Lower lobe of right lung (tissue), 2 donors: ENCODE measurements around the gene C1orf53. TPM values are rescaled to one million over a fixed set of nuclear protein-coding genes. Genes with fewer than 3 reads are reported as not detected.
A peak's percentile ranks its signal among the peaks of the same experiment; 100 is the strongest.

Experiments used
- ATAC-seq, 2 donors: fragments of 200-7000 bp; cut with Tn5 transposase; one replicate each; pipeline ENCODE4 v1.9.1; 2020 to 2022; ENCODE audit warnings: mild to moderate bottlenecking in 2 of 2, moderate library complexity in 2 of 2
- DNase-seq: peaks from one replicate; pipeline ENCODE4 v3.0.0-alpha.2; 2020
- H3K27ac ChIP-seq: fragments of 200-600 bp; one replicate; pipeline ENCODE4 v1.8.0; 2022
- H3K27me3 ChIP-seq: fragments of 200-600 bp; one replicate; pipeline ENCODE4 v1.8.0; 2022; ENCODE audit warnings: low read depth
- H3K36me3 ChIP-seq: fragments of 200-600 bp; one replicate; pipeline ENCODE4 v1.8.0; 2022; ENCODE audit warnings: mild to moderate bottlenecking
- H3K4me1 ChIP-seq: fragments of 200-600 bp; one replicate; pipeline ENCODE4 v1.8.0; 2022
- H3K4me3 ChIP-seq: fragments of 200-600 bp; one replicate; pipeline ENCODE4 v1.8.0; 2022; ENCODE audit warnings: mild to moderate bottlenecking
- H3K9me3 ChIP-seq: fragments of 200-600 bp; one replicate; pipeline ENCODE4 v1.8.0; 2022
- intact Hi-C: fragments of 100-400 bp; cut with DNase I; formaldehyde crosslinking; loops from one replicate; pipeline ENCODE4 v1.11.0; 2022
- total RNA-seq: library from RNA; stranded (reverse); fragmentation: NEBNext Ultra II Directional; extraction: Animal tissue kit (Norgen Biotek cat#: 25700); gene quantifications from one replicate; pipeline ENCODE4 v1.2.1, GENCODE V29; 2021
- TF ChIP-seq, protein P1 (sequence below): fragments of 200-600 bp; IDR thresholded peaks from one replicate; pipeline ENCODE4 v1.8.0; 2022; ENCODE audit warnings: antibody characterized with exemption, mild to moderate bottlenecking
- donor health status: DM: no; HTN: yes; CAD: no; lungs with severe emphysema.

C1orf53 gene
- total RNA-seq, 1 donor from 2014 or later, result 2.0 TPM

DNA sequence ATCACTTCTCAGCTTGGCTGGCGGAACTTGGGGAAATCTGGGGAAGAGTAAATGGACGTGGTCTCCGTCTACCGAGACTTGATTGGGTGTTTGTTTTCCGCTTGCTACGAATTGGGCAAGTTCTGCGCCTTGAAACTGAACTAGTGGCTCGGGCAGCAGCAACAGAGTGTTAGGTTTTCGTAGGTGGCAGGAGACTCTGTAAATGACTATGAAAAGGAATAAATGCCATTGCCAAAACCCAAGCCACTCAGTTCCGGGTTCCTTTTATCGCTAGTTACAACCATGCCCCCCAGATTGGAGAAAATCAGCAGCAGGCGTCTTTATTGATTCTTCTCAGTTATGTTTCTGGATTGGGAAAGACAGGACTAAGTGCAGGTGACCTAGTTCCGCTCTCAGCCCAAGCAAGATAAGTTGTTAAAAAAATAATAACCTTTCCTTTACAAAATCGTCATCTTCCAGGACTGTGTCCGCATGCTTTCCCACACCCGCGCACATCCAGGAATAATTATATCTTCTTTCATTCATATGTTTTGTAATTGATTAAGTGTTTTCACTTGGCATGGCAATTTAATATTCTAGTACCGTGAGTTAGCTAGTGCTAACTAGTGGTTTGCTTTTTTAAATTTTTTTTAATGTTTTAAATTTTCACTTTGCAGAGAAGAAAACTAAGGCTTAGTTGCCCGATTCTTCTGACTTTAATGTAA lies 18.1 kb downstream of the C1orf53 start:
- DNase-seq (no peak), ATAC-seq (no peak)
- TF ChIP-seq, protein P1, sequence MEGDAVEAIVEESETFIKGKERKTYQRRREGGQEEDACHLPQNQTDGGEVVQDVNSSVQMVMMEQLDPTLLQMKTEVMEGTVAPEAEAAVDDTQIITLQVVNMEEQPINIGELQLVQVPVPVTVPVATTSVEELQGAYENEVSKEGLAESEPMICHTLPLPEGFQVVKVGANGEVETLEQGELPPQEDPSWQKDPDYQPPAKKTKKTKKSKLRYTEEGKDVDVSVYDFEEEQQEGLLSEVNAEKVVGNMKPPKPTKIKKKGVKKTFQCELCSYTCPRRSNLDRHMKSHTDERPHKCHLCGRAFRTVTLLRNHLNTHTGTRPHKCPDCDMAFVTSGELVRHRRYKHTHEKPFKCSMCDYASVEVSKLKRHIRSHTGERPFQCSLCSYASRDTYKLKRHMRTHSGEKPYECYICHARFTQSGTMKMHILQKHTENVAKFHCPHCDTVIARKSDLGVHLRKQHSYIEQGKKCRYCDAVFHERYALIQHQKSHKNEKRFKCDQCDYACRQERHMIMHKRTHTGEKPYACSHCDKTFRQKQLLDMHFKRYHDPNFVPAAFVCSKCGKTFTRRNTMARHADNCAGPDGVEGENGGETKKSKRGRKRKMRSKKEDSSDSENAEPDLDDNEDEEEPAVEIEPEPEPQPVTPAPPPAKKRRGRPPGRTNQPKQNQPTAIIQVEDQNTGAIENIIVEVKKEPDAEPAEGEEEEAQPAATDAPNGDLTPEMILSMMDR, result no peak
- H3K36me3 ChIP-seq, result no peaks in the 10 kb centered on the region
- no peak overlapping the region for H3K4me3 ChIP-seq
- no peaks in the 10 kb centered on the region for H3K9me3 ChIP-seq
- H3K4me1 ChIP-seq, result peaks cover 50% of the 10 kb centered on the region
- intact Hi-C loops, result no loop called here
- no peak overlapping the region for H3K27ac ChIP-seq
- H3K27me3 ChIP-seq, result peaks cover 74% of the 10 kb centered on the region

DNA sequence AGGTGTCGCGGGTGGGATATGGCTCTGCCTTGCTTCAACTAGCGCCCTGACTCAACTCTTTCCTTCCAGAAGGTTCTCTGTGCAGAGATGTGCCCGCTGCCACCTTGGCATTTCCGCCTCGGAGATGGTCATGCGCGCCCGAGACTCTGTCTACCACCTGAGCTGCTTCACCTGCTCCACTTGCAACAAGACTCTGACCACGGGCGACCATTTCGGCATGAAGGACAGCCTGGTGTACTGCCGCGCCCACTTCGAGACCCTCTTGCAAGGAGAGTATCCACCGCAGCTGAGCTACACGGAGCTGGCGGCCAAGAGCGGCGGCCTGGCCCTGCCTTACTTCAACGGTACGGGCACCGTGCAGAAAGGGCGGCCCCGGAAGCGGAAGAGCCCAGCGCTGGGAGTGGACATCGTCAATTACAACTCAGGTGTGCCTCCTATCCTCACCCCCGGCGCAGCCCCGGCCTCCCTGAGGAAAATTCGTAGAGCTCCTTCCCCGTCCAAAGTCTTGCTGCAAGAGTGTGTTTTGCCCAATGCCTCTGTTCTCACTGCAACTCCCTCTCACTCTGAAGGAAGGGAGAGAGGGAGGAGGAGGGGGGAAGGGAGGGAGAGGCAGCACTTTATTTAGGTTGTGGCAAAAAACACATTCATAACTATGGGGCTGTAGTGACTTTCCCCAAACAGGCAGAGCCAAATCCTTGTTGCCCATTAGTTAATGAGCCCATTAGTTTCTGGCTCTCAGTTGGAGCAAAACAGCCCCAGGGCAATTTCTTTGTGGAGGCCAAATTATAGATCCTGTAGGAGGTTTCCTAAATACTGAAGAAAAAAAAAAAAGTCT lies 19.0 kb downstream of the C1orf53 start:
- Histone ChIP-seq H3K4me3 (no peak overlapping the region), H3K27ac (no peak overlapping the region), H3K9me3 (no peaks in the 10 kb centered on the region), H3K4me1 (peaks cover 41% of the 10 kb centered on the region), H3K27me3 (peaks cover 65% of the 10 kb centered on the region), H3K36me3 (no peaks in the 10 kb centered on the region)
- intact Hi-C loops, result no loop called here
- DNase-seq (peak; percentile 46), ATAC-seq (no peak)
- TF ChIP-seq, protein P1, result no peak

DNA sequence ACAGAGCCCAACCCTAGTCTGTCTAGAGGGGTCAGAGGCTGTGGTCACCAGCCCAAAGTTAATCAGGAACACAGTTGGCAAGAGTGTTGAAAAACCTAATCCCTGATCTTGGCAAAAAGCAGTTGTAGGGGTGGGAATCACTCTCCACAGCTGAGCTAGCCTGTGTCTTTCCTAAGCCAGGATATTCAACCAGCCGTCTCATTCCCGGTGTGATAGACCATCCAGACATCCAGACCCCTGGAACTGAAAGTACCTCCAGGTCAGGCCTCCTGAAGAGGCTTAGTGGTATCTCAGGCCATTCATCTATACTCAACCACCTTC lies 19.6 kb downstream of the C1orf53 start:
- DNase-seq (no peak), ATAC-seq (no peak)
- Histone ChIP-seq H3K27me3 (peaks cover 59% of the 10 kb centered on the region), H3K9me3 (no peaks in the 10 kb centered on the region), H3K27ac (no peak overlapping the region), H3K36me3 (no peaks in the 10 kb centered on the region), H3K4me3 (no peak overlapping the region), H3K4me1 (peaks cover 36% of the 10 kb centered on the region)
- TF ChIP-seq, protein P1, result no peak
- intact Hi-C loops, result no loop called here

DNA sequence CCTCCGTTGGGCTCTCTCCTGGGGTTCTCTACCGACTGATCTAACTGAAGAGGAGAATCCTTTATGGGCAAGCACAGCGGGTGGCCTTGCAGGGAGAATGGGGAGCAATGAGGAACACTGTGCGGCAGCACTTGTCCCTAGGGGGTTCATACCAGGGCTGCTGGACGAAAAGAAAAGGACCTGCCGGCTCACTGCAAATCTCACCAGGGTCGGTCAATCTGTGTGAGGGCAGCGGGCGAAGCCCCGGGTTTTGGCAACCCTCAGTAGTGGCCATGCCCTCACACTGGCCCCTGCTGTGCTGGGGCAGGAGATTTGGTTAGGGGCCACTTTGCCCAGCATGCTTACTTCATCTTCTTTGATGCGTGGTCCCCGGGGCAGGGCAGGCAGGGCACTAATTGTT lies 20.6 kb downstream of the C1orf53 start:
- H3K36me3 ChIP-seq, result no peaks in the 10 kb centered on the region
- H3K9me3 ChIP-seq, result no peaks in the 10 kb centered on the region
- H3K27me3 ChIP-seq, result peaks cover 52% of the 10 kb centered on the region
- intact Hi-C loops, result no loop called here
- no peak overlapping the region for H3K27ac ChIP-seq
- no peak for DNase-seq
- H3K4me3 ChIP-seq, result no peak overlapping the region
- H3K4me1 ChIP-seq, result peaks cover 26% of the 10 kb centered on the region
- ATAC-seq, result no peak
- TF ChIP-seq, protein P1, result no peak

DNA sequence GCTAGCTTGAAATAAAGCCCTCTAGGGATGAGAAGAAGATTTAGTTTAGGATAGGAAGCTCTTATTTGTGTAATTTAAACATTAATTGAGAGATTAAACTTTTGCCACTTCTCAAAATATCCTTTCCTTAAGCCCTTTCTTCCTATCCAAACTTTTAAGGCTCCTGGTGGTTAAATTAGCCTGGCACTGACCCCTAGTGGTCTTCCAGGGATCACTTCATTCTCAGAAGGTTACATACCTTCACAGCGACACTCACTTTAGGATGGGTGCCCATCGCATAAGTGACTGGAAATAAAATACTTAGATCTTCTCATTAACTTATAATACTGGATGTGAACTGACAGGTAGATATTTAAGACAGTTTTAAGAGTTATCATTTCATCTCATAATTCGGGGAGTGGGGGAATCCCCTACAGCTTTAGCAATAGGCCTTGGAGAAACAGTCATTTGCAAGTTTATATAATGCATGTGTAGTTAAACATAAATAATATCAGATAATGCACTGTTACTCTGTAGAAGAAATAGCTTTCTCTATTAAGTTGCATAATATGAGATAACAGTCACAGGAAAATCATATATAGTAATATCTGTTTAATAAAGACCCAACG lies 22.2 kb downstream of the C1orf53 start:
- H3K27ac ChIP-seq, result no peak overlapping the region
- TF ChIP-seq, protein P1, result peak; percentile 70
- intact Hi-C loops, result no loop called here
- no peaks in the 10 kb centered on the region for H3K36me3 ChIP-seq
- peak; percentile 64 to 79 for ATAC-seq
- DNase-seq, result no peak
- H3K4me3 ChIP-seq, result no peak overlapping the region
- H3K4me1 ChIP-seq, result peaks cover 12% of the 10 kb centered on the region
- peaks cover 48% of the 10 kb centered on the region for H3K27me3 ChIP-seq
- no peaks in the 10 kb centered on the region for H3K9me3 ChIP-seq
